GM12865 (cell line): Measurements from ENCODE around the gene TCEA3.

Experiments used
- DNase-seq: peaks from one replicate; pipeline ENCODE4 v3.0.0; 2010; ENCODE audit warnings: low read depth
- H3K4me3 ChIP-seq: 2 replicates; pipeline ENCODE4 v1.5.1; 2011; ENCODE audit warnings: mild to moderate bottlenecking, low read depth, low read length, control low read depth
- CTCF ChIP-seq: IDR thresholded peaks from 2 replicates; pipeline ENCODE4 v1.5.1; 2011; ENCODE audit warnings: low read length, control low read depth, low read depth, inconsistent platforms; ENCODE audit not compliant: insufficient read depth; ENCODE audit errors: missing control alignments

The TCEA3 gene

GRCh38 chr1:23331713-23332112 lies 92.8 kb downstream of the TCEA3 start:
- no peak for TF ChIP-seq CTCF
- H3K4me3 ChIP-seq: no peak overlapping the region
- DNase-seq: no peak
